SK-N-SH treated with all-trans-retinoic acid at 6 μM for 48 hours (cell line): ENCODE measurements around the gene NQO2.

Source experiments
- ATAC-seq: fragments of 200-7000 bp; cut with Tn5 transposase; 3 replicates; pipeline ENCODE4 v1.9.1; 2020; ENCODE audit warnings: mild to moderate bottlenecking, moderate library complexity
- ARNTL ChIP-seq: fragments of 450-650 bp; formaldehyde crosslinking; IDR thresholded peaks from 2 replicates; pipeline ENCODE4 v1.5.0; 2020; ENCODE audit warnings: low read depth, mild to moderate bottlenecking, moderate library complexity, borderline replicate concordance
- BACH2 ChIP-seq: fragments of 250-450 bp; sonication (Bioruptor Pico); IDR thresholded peaks from 2 replicates; pipeline ENCODE4 v1.9.0; 2021; ENCODE audit warnings: mild to moderate bottlenecking, borderline replicate concordance
- CREB5 ChIP-seq: fragments of 250-450 bp; sonication (Bioruptor Pico); IDR thresholded peaks from 2 replicates; pipeline ENCODE4 v1.5.1; 2020; ENCODE audit warnings: low read depth, mild to moderate bottlenecking, moderate library complexity
- CSDC2 ChIP-seq: fragments of 250-450 bp; sonication (Bioruptor Pico); IDR thresholded peaks from 2 replicates; pipeline ENCODE4 v1.5.0; 2020; ENCODE audit warnings: mild to moderate bottlenecking, moderate library complexity
- ESRRG ChIP-seq: fragments of 250-450 bp; sonication (Bioruptor Pico); IDR thresholded peaks from 2 replicates; pipeline ENCODE4 v1.6.1; 2021; ENCODE audit warnings: mild to moderate bottlenecking
- GLIS3 ChIP-seq: fragments of 250-450 bp; sonication (Bioruptor Pico); IDR thresholded peaks from 2 replicates; pipeline ENCODE4 v1.5.0; 2020; ENCODE audit warnings: mild to moderate bottlenecking, moderate library complexity
- ISL1 ChIP-seq: fragments of 250-450 bp; sonication (Bioruptor Pico); IDR thresholded peaks from 2 replicates; pipeline ENCODE4 v2.1.2; 2022; ENCODE audit warnings: mild to moderate bottlenecking, moderate library complexity
- OSR1 ChIP-seq: fragments of 250-450 bp; sonication (Bioruptor Pico); IDR thresholded peaks from 2 replicates; pipeline ENCODE4 v1.8.0; 2022; ENCODE audit warnings: moderate library complexity, mild to moderate bottlenecking, inconsistent platforms
- PATZ1 ChIP-seq: fragments of 250-450 bp; sonication (Bioruptor Pico); IDR thresholded peaks from 2 replicates; pipeline ENCODE4 v1.8.0; 2020; ENCODE audit warnings: mild to moderate bottlenecking, moderate library complexity, borderline replicate concordance
- POU6F1 ChIP-seq: fragments of 250-450 bp; sonication (Bioruptor Pico); IDR thresholded peaks from 2 replicates; pipeline ENCODE4 v1.8.0; 2021; ENCODE audit warnings: low read depth, mild to moderate bottlenecking, moderate library complexity, borderline replicate concordance
- PPARA ChIP-seq: fragments of 250-450 bp; sonication (Bioruptor Pico); IDR thresholded peaks from 2 replicates; pipeline ENCODE4 v1.5.0; 2020; ENCODE audit warnings: mild to moderate bottlenecking, borderline replicate concordance
- RARB ChIP-seq: fragments of 250-450 bp; sonication (Bioruptor Pico); IDR thresholded peaks from 2 replicates; pipeline ENCODE4 v1.8.0; 2021; ENCODE audit warnings: mild to moderate bottlenecking, moderate library complexity
- SNAI2 ChIP-seq: fragments of 250-450 bp; sonication (Bioruptor Pico); IDR thresholded peaks from 2 replicates; pipeline ENCODE4 v1.5.0; 2020; ENCODE audit warnings: mild to moderate bottlenecking, moderate library complexity
- TOX ChIP-seq: fragments of 250-450 bp; sonication (Bioruptor Pico); IDR thresholded peaks from 2 replicates; pipeline ENCODE4 v1.8.0; 2021; ENCODE audit warnings: mild to moderate bottlenecking, moderate library complexity, borderline replicate concordance
- TSHZ2 ChIP-seq: fragments of 250-450 bp; sonication (Bioruptor Pico); IDR thresholded peaks from 2 replicates; pipeline ENCODE4 v1.5.0; 2020; ENCODE audit warnings: mild to moderate bottlenecking, moderate library complexity
- ZC3H10 ChIP-seq: fragments of 250-450 bp; sonication (Bioruptor Pico); IDR thresholded peaks from 2 replicates; pipeline ENCODE4 v1.5.1; 2021; ENCODE audit warnings: mild to moderate bottlenecking, moderate library complexity
- ZFP3 ChIP-seq: fragments of 250-450 bp; sonication (Bioruptor Pico); IDR thresholded peaks from 2 replicates; pipeline ENCODE4 v1.5.0; 2020; ENCODE audit warnings: mild to moderate bottlenecking, moderate library complexity
- ZFP30 ChIP-seq: fragments of 450-650 bp; formaldehyde crosslinking; IDR thresholded peaks from 2 replicates; pipeline ENCODE4 v1.5.0; 2022; ENCODE audit warnings: mild to moderate bottlenecking, moderate library complexity
- ZNF565 ChIP-seq: fragments of 450-650 bp; formaldehyde crosslinking; conservative IDR thresholded peaks from 2 replicates; pipeline ENCODE4 v1.5.0; 2020; ENCODE audit warnings: low read depth, mild to moderate bottlenecking, moderate library complexity
- ZNF8 ChIP-seq: fragments of 450-650 bp; formaldehyde crosslinking; IDR thresholded peaks from 2 replicates; pipeline ENCODE4 v1.5.0; 2020; ENCODE audit warnings: mild to moderate bottlenecking, moderate library complexity

Gene NQO2

GRCh38 chr6:2957696-2958330, 41.9 kb upstream of the NQO2 start:
- ATAC-seq: no peak
- TF ChIP-seq CREB5 (CRISPR knock-in tag) (no peak), GLIS3 (CRISPR knock-in tag) (no peak), ZFP30 (CRISPR knock-in tag) (no peak), POU6F1 (CRISPR knock-in tag) (no peak), RARB (CRISPR knock-in tag) (no peak), OSR1 (CRISPR knock-in tag) (no peak), TSHZ2 (CRISPR knock-in tag) (no peak), ZFP3 (CRISPR knock-in tag) (no peak), ESRRG (no peak), CSDC2 (CRISPR knock-in tag) (no peak), ZNF8 (CRISPR knock-in tag) (no peak), ARNTL (CRISPR knock-in tag) (no peak), TOX (CRISPR knock-in tag) (no peak), ISL1 (no peak), BACH2 (no peak), PATZ1 (CRISPR knock-in tag) (no peak), PPARA (CRISPR knock-in tag) (no peak), SNAI2 (CRISPR knock-in tag) (no peak), ZNF565 (CRISPR knock-in tag) (no peak), ZC3H10 (CRISPR knock-in tag) (no peak)

- no peak for ATAC-seq
Measured at GRCh38 chr6:2958331-2958711, 41.4 kb upstream of the NQO2 start.

More at GRCh38 chr6:2958331-2958711, 41.4 kb upstream of the NQO2 start:
- TF ChIP-seq ZFP30 (CRISPR knock-in tag) (no peak), RARB (CRISPR knock-in tag) (no peak), BACH2 (no peak), CREB5 (CRISPR knock-in tag) (no peak), TSHZ2 (CRISPR knock-in tag) (no peak)
